Small intestine (tissue), 7 donors: ENCODE results near the gene SOX13. TPM values are rescaled to one million over a fixed set of nuclear protein-coding genes. Genes with fewer than 3 reads are reported as not detected.

ENCODE experiments used
- DNase-seq, 2 donors: peaks; one replicate each; pipeline versions ENCODE4 v3.0.0 to v3.0.0-alpha.2; 2013
- FAIRE-seq: peaks from 2 replicates; lab custom pipeline; 2012; peaks lifted over from hg19 to GRCh38; lab: Jason Lieb, UNC
- H3K27ac ChIP-seq, 3 donors: one replicate each; pipeline ENCODE4 v1.5.1; 2013; ENCODE audit warnings: low read length in 2 of 3, mild to moderate bottlenecking in 2 of 3, control low read depth in 1 of 3, inconsistent platforms in 1 of 3, low read depth in 1 of 3, moderate library complexity in 1 of 3
- H3K27me3 ChIP-seq, 3 donors: one replicate each; pipeline ENCODE4 v1.6.1; 2013; ENCODE audit warnings: low read length in 3 of 3, inconsistent platforms in 1 of 3; ENCODE audit not compliant: control insufficient read depth in 3 of 3, insufficient read depth in 3 of 3
- H3K36me3 ChIP-seq, 3 donors: one replicate each; pipeline ENCODE4 v1.6.1; 2013; ENCODE audit warnings: low read length in 3 of 3, inconsistent platforms in 1 of 3, low read depth in 1 of 3, mild to moderate bottlenecking in 1 of 3, moderate library complexity in 1 of 3; ENCODE audit not compliant: control insufficient read depth in 3 of 3, insufficient read depth in 2 of 3
- H3K4me1 ChIP-seq, 3 donors: one replicate each; pipeline ENCODE4 v1.6.1; 2013; ENCODE audit warnings: low read length in 2 of 3, inconsistent platforms in 1 of 3, low read depth in 1 of 3, mild to moderate bottlenecking in 1 of 3, moderate library complexity in 1 of 3; ENCODE audit not compliant: control insufficient read depth in 3 of 3, insufficient read depth in 2 of 3
- H3K4me3 ChIP-seq, 3 donors: one replicate each; pipeline ENCODE4 v1.5.1; 2013; ENCODE audit warnings: low read length in 3 of 3, control low read depth in 1 of 3, inconsistent platforms in 1 of 3, low read depth in 1 of 3, mild to moderate bottlenecking in 1 of 3, moderate library complexity in 1 of 3
- H3K9me3 ChIP-seq, 2 donors: one replicate each; pipeline ENCODE4 v1.6.1; 2013; ENCODE audit warnings: low read depth in 1 of 2, low read length in 1 of 2; ENCODE audit not compliant: control insufficient read depth in 2 of 2, insufficient read depth in 1 of 2
- WGBS, 3 donors: extraction: QIAGEN DNeasy Blood & Tissue Kit; methylation state at CpG; one replicate each; pipeline ENCODE4 v1.1.7; 2013; 5-methylcytosine and 5-hydroxymethylcytosine counted together
- polyA plus RNA-seq, 4 donors: library from polyadenylated mRNA; stranded (reverse) in 3 of 4; unstranded in 1 of 4; fragments of 200-250 nt in 3 of 4; fragments of 120-200 nt in 1 of 4; gene quantifications; one replicate each; pipeline versions ENCODE4 v1.2.1 to v1.2.3, GENCODE V29; 2013
- donor health status: healthy with polysubstance abuse.
- donor health status: control.
- donor health status: control.
- donor health status: Bipolar disorder and iron deficiency.
- donor health status: healthy.

SOX13 gene
- polyA plus RNA-seq, 4 donors: 12.4 to 43.7 (median 18.6) TPM

- no peak overlapping the region for H3K27ac ChIP-seq
- no peak for FAIRE-seq
- H3K4me3 ChIP-seq: no peak overlapping the region
- H3K9me3 ChIP-seq: no peaks in the 10 kb centered on the region
- WGBS, 3 donors: 87 to 91% (median 89%) methylated on average over 1 of the region's 1 CpG
- no peak for DNase-seq
- H3K36me3 ChIP-seq: peaks cover 0 to 17% (median 0%) of the 10 kb centered on the region in 3 donors
- peaks cover 2 to 47% (median 4%) of the 10 kb centered on the region in 3 donors for H3K4me1 ChIP-seq
- H3K27me3 ChIP-seq: peaks cover 0 to 5% (median 0%) of the 10 kb centered on the region in 3 donors
Observed at GRCh38 chr1:204076891-204077290, 4.0 kb downstream of the SOX13 start.

DNA sequence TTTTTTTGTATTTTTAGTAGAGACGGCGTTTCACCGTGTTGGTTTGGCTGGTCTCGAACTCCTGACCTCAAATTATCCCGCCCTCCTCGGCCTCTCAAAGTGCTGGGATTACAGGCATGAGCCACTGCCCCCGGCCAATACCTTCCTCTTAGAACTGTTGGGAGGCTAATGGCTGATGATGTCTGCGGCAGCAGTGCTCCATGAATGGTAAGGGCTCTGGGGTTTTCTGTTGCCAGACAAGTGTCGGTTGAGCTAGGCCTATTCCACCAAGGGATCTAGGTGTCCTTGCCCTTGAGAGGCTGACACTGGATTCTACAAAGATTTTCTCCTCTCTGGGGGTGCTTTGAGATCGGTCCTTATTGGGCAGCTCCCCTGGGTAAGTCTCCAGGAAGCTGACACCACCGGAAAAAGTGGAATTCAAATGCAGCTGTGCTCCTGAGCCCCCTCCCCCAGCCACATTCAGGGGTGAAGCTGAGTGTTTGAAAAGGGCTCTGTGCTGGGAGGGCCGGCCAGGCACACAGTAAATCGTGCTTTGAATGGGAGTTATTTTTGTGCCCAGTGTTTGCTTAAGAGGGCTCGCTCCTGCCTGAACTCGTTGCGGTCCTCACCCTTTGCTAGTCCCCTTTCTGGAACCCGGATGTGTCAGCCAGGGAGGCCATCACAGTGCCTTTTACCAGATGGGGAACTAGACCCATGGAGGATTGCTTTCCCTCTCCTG is 5.2 kb downstream of the SOX13 start:
- H3K4me3 ChIP-seq: no peak overlapping the region
- 70 to 80% (median 75%) methylated on average over 17 of the region's 17 CpGs for WGBS, 3 donors
- no peak for DNase-seq
- H3K9me3 ChIP-seq: no peaks in the 10 kb centered on the region
- peaks cover 0 to 2% (median 0%) of the 10 kb centered on the region in 3 donors for H3K27me3 ChIP-seq
- peak overlapping the region in 1 of 3 donors; percentile 18 for H3K27ac ChIP-seq
- H3K36me3 ChIP-seq: peaks cover 0 to 17% (median 0%) of the 10 kb centered on the region in 3 donors
- peaks cover 2 to 57% (median 4%) of the 10 kb centered on the region in 3 donors for H3K4me1 ChIP-seq
- FAIRE-seq: no peak

GRCh38 chr1:204079608-204079999 is 6.7 kb downstream of the SOX13 start:
- no peaks in the 10 kb centered on the region for H3K9me3 ChIP-seq
- peaks cover 2 to 70% (median 4%) of the 10 kb centered on the region in 3 donors for H3K4me1 ChIP-seq
- peak overlapping the region in 2 of 3 donors; percentile 22 to 64 for H3K27ac ChIP-seq
- H3K27me3 ChIP-seq: peaks cover 0 to 2% (median 0%) of the 10 kb centered on the region in 3 donors
- H3K36me3 ChIP-seq: peaks cover 0 to 24% (median 0%) of the 10 kb centered on the region in 3 donors
- DNase-seq (no peak), FAIRE-seq (no peak)
- no peak overlapping the region for H3K4me3 ChIP-seq
- 38 to 65% (median 48%) methylated on average over 3 of the region's 3 CpGs for WGBS, 3 donors

- Histone ChIP-seq H3K36me3 (peaks cover 0 to 24% (median 0%) of the 10 kb centered on the region in 3 donors), H3K4me3 (no peak overlapping the region), H3K9me3 (no peaks in the 10 kb centered on the region), H3K27me3 (no peaks in the 10 kb centered on the region), H3K27ac (peak overlapping the region in 2 of 3 donors; percentile 47 to 64), H3K4me1 (peaks cover 2 to 73% (median 4%) of the 10 kb centered on the region in 3 donors)
- peak; percentile 83 to 97 for DNase-seq
- FAIRE-seq: no peak
- 21 to 42% (median 29%) methylated on average over 5 to 8 of the region's 8 CpGs for WGBS, 3 donors
Observed at GRCh38 chr1:204080163-204080903, 7.4 kb downstream of the SOX13 start.

GRCh38 chr1:204081164-204081790 is 8.4 kb downstream of the SOX13 start:
- no peak for DNase-seq
- H3K4me1 ChIP-seq: peaks cover 2 to 66% (median 4%) of the 10 kb centered on the region in 3 donors
- no peak for FAIRE-seq
- no peaks in the 10 kb centered on the region for H3K27me3 ChIP-seq
- no peak overlapping the region for H3K4me3 ChIP-seq
- H3K9me3 ChIP-seq: no peaks in the 10 kb centered on the region
- H3K36me3 ChIP-seq: peaks cover 0 to 22% (median 0%) of the 10 kb centered on the region in 3 donors
- WGBS, 3 donors: 46 to 59% (median 51%) methylated on average over 13 of the region's 13 CpGs
- H3K27ac ChIP-seq: peak overlapping the region in 1 of 3 donors; percentile 32

DNA sequence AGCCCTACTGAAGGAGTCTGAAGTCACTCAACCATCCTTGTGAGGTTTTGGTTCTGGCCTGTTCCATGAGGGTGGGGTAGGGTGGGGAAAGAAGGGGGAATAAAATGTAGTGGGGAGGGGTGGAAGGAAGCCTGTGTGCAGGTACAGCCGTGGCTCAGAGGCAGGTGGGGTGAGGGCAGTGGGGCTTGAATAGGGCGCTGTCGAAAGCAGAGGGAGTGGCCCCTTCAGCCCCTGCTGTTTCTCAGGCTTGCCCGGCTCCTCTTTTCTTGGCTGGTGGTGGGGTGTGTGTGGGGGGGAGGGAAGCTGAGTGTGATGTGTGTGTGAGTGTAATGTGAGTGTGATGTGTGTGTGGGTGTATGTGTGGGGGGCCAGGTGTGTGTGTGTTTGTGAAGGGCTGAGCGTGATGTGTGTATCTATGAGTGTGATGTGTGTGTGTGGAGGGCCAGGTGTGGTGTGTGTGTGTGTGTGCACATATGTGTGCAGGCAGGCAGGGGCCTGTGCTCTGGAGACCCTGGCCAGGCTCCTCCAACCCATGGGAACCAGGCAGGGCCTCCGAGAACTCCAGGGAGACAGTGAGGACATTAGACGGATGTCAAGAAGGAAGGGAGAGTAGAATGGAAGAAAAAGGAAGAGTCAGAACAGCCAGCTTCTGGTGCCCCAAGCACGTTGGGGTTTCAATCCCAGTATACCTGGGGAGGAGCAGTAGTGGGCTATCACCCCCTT is 9.0 kb downstream of the SOX13 start:
- Histone ChIP-seq H3K27ac (peak overlapping the region in 1 of 3 donors; percentile 32), H3K4me1 (peaks cover 2 to 61% (median 4%) of the 10 kb centered on the region in 3 donors), H3K9me3 (no peaks in the 10 kb centered on the region), H3K27me3 (no peaks in the 10 kb centered on the region), H3K4me3 (no peak overlapping the region), H3K36me3 (peaks cover 0 to 18% (median 0%) of the 10 kb centered on the region in 3 donors)
- no peak for DNase-seq
- FAIRE-seq: no peak
- 76 to 81% (median 76%) methylated on average over 7 to 8 of the region's 8 CpGs for WGBS, 3 donors

- no peak for DNase-seq
- no peak overlapping the region for H3K4me3 ChIP-seq
- WGBS, 3 donors: 66 to 80% (median 71%) methylated on average over 7 of the region's 7 CpGs
- H3K4me1 ChIP-seq: peaks cover 2 to 54% (median 4%) of the 10 kb centered on the region in 3 donors
- no peaks in the 10 kb centered on the region for H3K9me3 ChIP-seq
- H3K36me3 ChIP-seq: peaks cover 0 to 12% (median 0%) of the 10 kb centered on the region in 3 donors
- no peak for FAIRE-seq
- H3K27ac ChIP-seq: peak overlapping the region in 2 of 3 donors; percentile 64 to 85
- no peaks in the 10 kb centered on the region for H3K27me3 ChIP-seq
Observed at GRCh38 chr1:204083491-204083890, 10.6 kb downstream of the SOX13 start.
